Measurements from ENCODE around the gene HCN1.

HCN1 gene

DNA sequence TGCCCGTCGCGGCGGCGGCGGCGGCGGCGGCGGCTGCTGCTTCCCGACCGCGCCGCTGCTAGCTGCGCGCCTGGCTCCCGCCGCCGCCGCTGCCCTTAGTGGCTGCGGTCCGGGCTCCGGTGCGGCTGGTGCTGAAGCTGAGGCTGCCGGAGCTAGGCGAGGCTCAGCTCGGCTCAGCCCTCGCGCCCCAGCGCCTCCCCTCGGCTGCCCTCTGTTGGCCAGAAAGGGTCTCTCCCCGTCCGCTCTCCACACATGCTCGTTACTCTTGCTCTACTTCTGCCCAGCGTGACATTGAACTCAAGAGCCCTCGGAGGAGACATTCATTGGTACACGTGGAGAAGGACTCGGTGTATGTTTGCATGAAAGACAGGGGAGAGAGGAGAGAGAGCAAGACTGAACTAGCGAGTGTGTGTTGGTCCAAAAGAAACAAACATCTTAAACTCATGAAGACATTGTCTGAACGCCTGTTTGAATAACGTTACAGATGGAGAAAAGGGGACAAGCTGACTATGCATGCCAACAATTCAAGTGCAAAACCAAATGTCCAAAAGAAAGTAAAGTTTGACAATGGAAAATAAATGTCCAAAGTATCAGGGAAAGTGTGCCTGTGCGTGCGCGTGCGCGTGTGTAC lies at the start of gene HCN1:
Gene HCN1 (minus strand): TSS at position 175 of the 631 bp plus-strand sequence.
- no peak for DNase-seq

DNA sequence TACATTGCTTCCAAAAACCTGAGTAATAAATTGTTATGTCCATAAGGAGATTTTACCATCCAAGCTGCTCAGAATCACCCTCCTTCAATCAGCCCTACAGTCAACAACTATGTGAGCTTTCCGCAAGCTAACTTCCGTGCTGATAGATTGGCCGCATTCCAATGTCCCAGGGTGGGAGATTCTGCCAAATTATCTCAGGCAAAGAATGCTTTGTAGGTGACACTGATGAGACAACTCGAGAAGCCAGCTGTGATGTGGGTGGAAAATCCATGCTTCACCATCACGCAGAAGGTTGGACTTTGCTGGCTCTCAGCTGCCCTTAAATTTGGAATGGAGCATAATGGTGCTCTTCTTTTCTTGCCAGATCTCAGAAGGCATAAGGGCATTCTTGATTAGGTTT lies 44.9 kb upstream of the HCN1 start:
- no peak for DNase-seq

DNA sequence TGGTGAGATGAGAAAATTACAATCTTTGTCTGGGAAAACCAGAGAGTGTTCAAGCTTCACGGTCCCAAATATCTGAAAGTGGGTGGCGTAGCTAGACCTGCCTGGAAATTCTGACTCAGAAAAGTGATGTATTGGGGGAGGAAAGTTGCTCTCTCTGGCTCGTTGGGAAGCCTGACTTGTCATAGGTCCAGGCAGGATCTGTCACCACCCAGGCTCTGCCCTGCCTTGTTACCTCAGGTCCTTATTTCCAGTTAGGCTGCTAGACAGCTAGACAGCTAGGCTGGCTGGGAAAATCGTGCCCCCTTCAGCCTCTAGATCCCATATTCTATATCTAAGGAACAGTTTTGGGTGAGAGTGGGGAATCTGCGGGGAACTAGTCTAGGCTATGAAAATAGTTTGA lies 41.0 kb upstream of the HCN1 start:
- no peak for DNase-seq

DNA sequence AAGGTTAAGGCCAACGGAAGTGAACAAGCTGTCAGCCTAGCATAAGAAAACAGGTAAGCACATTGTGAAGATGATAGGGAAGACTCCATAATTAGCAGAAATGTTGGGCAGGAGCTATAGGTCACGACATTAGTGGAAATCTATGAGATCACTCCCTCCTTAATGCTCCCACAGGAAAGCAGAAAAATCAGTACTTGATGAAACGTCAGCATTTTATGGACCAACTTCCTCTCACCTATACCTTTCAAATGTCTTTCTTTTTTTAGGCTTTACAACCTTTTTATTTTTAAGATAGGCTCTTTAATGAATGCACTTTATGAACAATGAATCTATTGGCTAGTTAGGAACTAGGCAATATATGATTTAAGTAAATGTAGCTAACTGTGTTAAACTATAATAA lies 29.4 kb upstream of the HCN1 start:
- no peak for DNase-seq

DNA sequence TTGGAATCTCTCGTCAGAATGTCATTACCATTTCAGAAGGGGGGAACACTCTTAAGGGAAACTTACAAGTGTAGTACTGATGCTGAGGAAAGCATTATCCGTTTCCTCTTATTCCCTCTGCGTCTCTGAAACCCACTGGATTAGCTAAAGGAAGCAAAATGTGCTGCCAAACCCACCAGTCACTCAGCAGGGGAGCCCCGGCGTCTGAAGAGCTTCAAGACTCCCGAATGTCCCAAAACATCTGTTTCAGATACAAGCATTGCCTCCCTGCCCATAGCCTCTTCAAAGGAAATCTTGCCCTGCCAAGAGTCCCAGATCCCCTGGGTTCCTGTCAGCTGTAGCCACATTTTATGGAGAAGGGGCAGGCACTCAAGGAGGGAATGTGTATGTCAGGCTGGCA lies 1.0 kb upstream of the HCN1 start:
- no peak for DNase-seq

DNA sequence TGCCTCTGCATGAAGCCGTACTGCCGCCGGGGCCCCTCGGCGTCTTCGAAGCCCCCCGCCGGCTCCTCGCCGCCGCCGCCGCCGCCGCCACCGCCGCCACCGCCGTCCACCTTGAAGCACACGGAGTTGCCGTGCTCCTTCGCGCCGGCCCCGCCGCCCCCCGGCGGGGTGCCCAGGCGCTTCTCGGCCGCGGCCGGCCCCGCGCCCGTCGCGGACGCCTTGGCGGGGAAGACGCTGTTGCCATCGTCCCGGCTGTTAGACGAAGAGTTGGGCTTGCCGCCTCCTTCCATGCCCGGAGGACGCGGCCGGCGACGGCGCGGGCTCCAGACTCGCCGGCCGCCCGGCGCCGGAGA lies 400 bp downstream of the HCN1 start:
- no peak for DNase-seq

DNA sequence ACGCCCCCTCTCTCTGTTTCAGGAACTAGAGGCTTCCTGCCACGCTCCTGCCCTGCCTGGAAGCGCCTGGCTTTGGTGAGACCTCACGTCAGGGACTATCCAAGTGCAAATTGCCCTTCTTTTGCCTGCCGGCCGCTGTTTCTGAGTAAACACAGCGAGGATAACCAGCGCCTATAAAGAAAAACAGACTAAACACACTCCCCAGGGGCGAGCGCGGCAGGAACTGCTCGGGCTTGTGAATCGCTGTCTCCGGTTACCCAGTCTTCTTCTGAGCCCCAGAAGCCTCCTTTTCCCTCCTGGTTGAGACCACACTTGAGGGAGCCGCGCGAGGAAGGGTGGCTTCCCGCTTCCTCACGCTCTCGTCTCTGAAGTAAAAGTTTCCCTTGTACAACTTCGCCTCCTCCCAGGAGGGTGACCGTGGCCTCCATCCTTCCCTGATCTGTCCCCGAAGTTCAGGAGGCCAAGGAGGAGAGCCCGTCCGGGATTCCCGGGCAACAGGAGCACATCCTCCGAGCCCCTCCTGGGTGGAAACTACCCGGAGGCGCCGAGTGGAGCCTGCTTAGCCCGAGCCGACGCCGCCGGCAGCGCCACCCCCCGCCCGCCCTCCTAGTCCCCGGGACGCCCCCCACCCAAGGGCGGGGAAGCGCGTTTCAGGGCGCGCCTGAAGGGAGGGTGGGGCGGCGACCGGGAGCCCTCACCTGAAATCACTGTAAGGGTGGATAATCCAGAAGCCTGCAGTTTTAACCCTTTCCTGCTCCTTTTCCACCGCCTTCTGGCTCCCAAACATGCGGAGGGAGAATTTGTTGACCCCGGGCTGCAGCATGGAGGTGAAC lies 993 bp downstream of the HCN1 start:
- no peak for DNase-seq

DNA sequence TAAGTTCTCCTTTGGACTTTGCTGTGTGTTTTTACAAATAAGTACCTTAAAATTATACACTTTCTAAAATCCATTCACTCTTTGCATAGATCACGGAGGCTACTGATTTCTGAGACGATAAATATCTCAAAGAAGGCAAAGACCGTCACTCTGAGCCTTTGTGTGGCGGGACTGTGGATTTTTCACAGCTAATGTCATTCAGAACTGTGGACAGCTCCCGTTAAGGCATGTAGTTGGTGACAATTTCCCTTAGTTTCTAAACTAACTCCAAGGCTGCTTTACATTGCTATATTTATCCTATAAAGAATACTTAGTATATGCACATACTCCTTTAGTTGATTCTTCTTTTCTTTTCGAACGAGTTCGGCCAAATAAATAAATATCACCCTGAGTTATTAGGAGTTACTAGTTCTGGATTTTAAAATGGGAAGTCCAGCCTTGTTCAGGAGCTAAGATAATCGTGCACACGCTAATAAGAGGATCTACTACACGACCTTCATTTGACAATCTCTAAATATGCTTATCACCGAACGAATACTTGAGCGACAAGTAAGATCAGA lies 1.8 kb downstream of the HCN1 start:
- DNase-seq, result no peak

DNA sequence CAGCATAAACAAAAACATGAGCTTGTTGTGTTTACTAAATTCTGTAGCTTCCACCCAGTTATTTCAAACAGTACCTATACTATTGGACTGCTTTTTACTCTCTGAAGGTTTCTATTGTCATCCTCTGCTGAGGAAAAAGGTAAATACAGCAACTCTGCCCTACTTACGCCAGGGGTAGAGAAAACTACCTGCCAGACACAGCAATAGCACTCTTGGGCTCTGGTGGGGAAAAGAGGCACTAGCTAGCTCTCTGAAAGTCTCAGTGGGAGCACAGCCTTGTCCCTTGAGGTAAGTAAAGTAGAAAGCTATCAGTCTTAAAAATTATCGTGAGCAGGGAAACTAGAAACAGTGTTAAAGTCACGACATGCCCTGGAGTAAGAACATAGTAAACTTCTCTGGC lies 3.7 kb downstream of the HCN1 start:
- DNase-seq, result no peak

DNA sequence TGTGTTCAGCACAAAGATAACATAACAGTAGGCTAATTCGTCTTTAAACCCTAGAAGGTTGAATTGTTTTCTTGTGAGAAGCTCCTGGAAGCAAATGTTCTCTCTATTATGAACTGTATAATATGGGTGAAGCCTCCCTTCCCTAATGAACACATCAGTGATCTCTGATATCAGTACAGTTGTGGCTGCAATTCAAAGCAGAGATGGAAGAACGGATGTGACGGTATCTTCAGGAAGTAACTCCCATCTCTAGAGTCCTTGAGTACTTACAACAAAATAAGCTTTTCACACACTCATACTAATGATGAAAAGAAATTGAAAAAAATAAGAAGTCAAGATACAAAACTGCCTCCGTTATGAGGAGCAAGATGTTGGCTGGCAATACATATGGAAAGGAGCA lies 4.5 kb downstream of the HCN1 start:
- no peak for DNase-seq

DNA sequence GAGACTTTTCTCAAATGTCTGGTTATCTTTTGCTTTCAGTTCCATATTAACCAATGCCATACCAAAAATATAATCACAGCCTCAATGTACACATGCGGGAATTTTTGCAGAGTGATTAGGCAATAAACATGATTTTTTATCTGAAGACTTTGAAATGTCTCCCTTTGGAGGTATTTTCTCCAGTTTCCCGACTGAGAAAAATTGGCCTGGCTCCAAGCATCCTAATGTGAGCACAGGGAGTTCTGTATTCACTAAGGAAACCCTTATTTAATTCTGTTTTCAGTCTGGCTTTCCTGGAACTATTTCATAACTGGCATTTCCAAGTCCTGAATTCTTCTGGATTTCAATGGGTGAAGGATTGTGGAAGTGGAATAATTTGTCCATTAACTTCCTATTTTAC lies 8.5 kb downstream of the HCN1 start:
- no peak for DNase-seq

DNA sequence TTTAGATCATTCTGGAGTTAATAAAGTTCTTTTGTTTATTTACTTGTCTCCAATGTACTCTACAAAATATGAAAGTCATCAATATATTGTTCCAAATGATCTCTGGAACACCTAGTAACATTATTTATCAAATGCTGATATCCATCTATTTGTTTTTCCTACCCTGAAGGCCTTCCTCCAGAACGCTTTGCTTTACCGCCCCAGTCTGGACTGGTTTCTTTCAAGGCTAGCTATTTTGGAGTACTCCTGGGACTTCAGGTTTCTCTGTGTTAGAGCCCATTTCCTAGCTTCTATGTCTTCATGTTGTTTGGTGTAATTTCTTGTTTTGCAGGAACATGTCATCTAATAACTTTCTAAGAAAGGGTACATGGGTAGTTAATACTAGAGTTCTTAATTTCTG lies 9.6 kb downstream of the HCN1 start:
- no peak for DNase-seq

DNA sequence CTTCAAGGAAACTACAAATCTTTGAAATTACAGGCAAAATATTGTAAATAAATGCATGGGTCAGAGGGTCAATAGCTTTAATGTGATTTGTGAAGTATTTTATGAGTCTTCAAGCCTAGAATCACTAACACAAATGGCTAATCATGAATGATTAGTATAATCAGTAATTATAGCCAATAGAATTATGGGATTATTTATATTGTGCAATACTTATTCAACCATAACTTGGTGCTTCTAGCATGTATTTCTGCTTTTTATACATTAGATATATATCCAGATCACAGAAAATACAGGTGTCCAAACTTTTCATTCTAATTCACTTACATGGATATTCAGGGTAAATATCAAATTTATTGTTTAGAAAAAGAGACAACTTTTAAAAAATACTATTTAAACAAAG lies 12.1 kb downstream of the HCN1 start:
- DNase-seq, result no peak

DNA sequence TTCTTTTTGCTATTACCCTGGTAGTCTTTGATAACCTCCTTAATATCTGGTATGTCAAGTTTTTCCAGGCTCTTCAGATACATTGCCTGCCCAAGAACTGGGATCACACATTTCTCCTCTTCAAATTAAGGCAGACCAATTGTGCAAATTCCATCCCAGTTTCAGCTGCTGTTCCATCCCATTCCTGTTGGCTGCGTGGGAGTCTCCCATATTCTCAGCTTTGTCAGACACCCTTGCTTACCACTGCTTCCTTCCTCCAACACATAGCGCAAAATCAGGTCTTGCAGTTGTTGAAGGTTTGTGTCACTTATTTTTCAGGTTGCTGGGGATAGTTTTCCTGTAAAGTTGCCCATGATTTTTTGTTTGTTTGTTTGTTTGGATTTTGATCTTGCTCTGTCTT lies 15.2 kb downstream of the HCN1 start:
- no peak for DNase-seq

DNA sequence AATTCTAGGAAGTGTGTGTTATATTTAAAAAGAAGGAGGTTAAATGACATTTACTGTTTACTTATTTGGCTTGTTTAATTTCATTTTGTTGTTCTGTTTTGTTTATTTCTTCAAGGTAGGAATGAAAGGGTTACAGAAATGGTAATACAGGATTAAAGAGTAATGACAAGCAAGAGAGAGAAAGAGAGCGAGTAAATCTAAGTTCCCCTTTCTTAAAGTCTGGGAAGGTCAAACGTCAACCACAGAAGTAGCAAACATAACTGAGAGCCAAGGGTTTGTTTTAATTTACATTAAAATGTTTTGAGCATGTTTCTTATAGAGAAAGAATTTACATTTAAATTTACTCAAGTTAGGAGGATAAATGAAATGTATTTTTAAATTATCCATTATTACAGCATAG lies 18.7 kb downstream of the HCN1 start:
- DNase-seq, result no peak

DNA sequence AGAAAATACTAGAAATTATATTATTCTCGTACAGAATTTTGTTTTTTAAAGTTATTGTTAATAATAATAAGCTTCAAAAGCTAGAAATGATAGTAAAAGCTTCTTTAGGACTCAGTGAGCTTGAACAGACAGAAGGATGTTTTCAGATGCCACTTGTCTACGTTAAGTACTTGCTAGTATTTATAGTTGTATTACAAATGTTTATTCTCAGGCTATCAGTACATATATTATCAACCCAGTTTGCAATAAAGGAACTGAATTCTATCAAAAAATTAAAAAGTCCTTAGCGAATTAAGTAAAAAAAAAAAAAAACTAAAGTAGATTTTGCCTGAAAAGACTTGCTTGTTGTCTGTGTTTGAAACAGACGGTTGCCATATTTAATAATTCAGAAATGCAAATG lies 23.9 kb downstream of the HCN1 start:
- DNase-seq, result no peak

DNA sequence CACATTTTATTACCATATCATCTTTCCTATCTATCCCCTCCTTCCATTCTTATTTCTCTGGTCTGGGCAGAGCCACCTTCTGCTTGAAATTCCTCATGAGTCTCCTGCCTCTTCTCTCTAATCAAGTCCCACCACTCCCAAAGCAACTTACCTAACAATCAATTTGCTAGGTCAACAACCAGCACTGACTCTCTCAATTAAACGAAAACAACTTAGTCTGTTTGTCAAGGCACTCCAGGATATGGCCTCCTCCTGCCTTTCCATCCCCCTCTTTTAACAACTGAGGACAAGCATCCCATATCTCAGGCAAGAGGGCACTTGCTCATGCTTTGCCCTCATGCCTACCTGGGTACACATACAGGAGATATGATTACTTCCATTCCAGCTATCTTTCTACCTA lies 47.4 kb downstream of the HCN1 start:
- no peak for DNase-seq

DNA sequence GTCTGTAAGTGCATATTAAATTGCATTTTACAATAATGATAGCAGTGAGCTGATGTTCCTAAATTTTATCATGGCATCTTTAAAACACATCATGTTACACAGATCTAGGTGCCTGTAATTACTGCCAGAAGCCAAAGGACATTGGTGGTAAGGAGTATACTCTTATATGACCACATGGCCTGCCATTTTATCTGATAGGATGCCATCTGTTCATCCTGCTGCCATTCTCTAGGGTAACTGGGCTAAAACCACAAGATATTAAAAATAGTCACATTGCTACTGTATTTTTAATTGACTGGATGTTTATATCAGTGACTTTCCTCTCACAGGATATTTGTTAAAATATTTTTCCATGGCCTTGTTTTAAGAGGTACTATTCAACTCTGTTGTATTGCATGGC lies 53.1 kb downstream of the HCN1 start:
- no peak for DNase-seq

DNA sequence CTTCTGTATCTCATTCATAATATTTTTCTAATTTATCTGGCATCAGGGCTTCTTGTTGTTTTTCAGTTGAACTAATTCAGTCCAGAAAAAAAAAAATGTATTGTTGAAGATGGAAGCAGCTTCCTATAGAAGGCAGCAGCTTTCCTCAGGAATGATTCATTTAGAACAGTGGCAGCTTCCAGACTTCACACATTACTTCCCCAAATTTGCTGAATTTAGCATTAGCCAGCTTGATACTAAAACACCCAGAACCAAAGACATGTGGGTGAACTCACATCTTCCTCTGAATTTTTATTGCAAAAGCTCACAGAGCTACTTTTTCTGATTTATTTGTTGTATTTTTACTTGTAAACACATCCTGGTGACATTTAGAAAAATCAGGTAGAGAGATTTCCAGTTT lies 53.8 kb downstream of the HCN1 start:
- DNase-seq, result no peak

DNA sequence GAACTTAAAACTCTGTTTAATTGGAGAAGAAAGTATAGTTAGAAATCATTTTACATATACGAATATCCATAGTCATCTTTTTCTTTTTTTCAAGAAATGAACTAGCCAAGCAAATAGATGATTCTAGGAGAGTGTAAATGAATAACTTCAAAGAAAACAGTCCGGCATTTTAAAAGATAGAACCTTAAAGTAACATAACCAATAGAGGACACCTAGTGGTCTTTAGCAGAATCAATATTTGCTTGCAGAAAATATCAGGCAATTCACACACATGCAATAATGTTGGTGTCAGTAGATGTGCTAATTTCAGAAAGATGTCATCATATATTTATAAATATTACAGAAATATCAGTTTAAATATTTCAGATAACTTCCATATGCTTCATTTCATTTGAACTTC lies 57.1 kb downstream of the HCN1 start:
- DNase-seq, result no peak

DNA sequence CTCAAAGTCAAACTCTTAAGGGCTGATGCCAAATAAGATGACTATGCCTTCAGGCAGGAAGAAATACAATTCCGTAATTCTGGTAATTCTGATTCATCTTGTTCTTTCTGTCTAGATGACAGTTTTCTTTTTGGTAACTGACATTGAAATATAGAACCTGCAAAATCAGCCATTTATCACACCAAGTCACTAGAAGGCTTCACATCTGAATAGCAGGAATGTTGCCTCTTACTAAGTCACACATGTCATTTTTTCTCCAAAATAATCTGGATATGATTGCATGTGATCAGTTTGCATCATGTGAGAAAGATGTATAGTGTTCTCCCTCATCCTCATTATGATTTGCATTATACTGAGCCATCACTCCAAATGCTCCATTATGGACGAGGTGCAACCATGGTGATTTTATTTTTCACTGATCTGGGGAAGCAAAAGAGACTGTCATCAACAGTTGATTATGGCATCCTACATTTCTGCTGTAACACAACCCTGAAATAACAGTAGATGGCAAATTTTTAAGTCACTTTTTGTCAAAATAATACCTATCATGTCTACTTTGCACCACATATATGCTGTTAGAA lies 69.0 kb downstream of the HCN1 start:
- DNase-seq, result no peak

DNA sequence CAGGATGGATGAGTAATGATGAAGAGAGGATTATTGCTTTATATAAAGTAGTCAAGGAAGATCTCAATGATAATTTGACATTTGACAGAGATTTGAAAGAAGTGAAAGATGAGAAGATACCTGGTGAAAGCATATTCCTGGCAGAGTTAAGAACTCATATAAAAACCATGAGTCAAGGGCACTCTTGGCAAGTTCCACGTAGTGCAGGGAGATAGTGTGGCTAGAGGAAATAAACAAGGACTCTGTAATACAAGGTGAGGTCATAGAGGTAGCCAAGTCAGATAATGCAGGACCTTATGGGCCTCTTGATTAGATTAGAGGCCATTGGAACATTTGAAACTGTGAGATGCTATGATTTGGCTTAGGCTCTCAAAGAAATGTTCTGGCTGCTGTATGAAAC lies 72.3 kb downstream of the HCN1 start:
- no peak for DNase-seq

DNA sequence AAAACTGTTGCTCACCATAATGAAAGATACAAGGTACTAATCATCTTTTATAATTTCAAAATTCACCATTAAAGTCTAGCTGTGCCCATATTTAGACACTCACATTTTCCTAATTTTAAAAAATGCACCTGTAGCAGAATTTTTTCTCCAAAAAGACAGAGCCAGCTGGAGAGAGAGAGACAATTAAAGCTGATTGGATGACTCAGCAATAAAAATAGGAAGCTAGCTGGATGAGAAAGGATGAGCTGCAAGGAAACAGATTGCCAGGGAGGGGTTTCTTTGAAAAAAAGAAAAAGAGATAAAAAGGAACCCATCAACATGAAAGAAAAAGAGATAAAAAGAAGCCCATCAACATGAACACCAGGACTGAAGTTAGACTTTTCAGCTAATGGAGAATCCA lies 73.8 kb downstream of the HCN1 start:
- no peak for DNase-seq

DNA sequence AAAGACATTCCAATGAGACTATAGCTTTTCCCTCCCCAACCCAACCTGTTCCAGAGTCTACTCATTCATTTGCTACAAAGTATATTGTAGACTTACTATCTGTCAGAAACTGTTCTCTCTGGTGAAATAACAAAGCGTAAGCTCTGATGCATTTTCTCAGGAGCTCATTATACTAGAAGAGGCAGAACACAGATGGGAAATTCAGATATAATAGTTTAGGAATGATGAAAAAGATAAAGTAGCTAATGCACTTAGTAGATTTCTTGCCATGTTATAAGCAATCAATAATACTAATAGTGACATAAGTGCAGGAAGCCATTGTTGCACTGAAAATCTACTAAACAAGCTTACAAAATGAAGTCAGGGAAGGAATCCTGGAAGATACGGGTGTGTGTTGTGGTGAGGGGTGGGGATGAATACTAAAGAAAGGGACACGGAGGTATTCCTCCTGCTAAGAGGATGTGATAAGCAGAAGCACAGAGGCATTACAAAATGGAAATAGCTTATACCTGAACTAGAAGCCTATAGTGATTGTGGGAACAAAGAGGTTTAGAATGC lies 78.2 kb downstream of the HCN1 start:
- DNase-seq, result no peak

Measured in CD4-positive, alpha-beta T cell treated with Interleukin-17A for 4 hours (primary cell).